HG03575 (cell line): ENCODE data around the gene GFPT2.

Source experiments
- ATAC-seq: cut with Tn5 transposase; IDR thresholded peaks from one replicate; pipeline ENCODE4 v1.9.1; 2021; ENCODE audit not compliant: unreplicated experiment, insufficient number of reproducible peaks, low FRiP score; ENCODE audit errors: extremely low read depth

The GFPT2 gene

DNA sequence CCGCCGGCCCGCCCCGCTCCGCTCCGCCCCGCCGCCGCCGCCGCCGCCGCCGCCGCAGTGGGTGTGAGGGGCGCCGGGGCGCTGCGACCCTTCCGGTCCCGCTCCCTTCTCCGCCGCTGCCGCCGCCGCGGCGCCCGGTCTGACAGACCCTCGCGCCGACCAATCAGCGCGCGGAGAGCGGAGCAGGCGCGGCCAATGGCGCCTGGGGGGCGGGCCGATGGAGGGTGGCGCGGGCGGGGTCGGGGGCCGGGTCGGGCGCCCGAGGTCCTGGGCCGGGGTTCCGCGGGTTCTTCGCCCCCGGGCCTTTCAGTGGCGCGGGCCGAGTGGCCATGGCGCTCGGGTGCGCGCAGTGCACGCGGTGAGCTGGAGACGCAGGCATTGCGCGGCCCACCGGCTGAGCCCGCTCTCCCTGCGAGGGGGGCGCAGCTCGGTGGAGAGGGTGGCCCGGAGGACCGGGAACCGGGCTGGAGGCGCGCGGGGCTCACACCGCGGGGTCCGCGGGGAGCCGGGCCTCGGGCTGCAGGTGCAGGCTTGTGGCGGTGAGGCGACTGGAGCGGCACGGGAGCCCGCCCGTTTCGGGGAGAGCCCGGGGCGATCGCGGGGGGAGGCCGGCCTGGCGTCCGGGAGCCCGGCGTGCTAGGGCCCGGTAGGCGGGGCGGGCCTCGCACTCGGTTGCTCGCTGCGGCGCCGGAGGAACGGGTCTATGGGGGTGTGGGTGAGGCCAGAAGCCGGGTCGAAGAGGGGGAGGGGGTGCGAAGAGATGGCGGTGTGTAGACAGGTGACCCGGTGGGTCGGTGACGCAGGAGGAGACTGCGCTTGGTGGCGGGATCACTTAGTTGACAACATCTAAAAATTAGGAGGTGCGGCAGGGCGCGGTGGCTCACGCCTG lies 60.9 kb downstream of the GFPT2 start, which contains the start of gene MAPK9:
TSS of gene MAPK9 (minus strand) at position 141 of the 889 bp plus-strand sequence. CDS start 11,522 bp downstream, outside the sequence.
- ATAC-seq: no peak

DNA sequence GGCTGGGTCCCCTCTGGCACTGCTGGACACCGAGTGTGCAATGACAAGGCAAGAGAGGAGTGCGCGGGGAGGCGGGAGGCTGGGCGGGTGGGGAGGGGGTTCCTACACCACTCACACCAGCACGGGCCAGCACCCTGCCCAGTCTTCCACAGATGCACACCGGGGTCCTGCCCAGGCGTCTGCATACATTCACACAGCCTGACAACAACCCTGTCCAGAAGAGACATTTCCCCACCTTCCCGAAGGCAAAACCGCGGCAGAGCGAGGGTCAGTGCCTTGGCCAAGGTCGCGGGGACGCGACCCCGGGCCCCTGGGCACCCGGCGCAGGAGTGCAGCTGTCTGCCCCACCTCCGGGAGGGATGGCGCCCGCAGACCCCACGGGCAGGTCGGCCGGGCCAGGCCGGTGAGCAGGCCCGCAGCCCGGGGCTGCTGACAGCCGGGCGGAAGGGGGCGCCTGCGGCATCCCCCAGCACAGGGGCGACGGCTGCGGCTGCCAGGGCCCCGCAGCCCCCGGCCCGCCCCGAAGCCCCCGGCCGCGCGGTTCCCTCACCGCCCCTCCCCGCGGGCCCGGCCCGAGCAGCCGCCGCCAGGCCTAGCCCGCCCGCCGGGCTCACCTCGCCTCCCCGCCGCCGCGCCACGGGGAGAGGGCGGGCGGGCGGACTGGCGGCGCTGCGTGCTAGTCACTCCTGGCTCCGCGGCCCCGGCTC lies 61.7 kb downstream of the GFPT2 start:
- no peak for ATAC-seq

DNA sequence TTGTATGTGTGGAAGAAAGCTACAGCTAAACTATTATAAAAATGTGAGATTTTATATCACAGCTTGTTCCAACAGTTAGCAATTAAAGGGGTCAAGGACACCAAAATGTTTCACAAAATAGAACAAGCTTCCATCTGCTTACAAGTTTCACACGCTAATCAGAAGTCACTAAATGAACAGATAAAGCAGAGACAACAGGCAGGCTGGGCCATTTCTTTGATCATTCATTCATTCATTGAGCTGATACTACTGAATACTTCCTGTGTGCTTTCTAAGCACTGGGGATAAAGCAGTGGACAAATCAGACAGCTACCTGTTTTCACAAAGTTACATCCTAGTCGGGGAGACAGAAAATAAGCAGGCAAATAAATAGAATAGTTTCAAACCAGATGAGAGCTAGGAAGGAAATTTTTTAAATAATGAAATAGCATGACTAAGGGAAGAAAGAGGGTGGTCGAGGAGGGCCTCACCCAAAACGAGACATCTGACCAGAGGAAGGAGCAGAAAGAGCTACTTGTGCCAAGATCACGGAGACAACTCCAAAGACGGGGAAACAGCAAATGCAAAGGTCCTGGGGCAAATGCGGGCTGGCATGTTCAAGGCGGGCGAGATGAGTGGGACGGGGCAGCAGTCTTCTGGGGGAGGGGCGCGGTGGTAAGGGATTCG lies 62.4 kb downstream of the GFPT2 start:
- ATAC-seq: no peak

DNA sequence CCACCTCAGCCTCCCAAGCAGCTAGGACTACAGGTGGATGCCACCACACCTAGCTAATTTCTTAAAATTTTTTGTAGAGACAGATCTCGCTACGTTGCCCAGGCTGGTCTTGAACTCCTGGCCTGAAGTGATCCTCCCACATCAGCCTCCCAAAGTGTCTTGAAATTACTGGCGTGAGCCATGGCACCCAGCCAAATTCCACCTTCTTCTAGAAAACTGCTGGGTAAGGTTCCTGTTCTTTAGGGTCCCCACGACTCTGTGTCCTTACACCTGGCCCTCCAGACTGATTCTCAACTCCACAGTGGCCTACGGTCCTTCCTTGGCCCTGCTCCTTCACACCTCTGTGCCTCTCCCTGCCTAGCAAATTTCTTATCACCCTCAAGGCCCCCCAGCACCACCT lies 63.2 kb downstream of the GFPT2 start:
- no peak for ATAC-seq

DNA sequence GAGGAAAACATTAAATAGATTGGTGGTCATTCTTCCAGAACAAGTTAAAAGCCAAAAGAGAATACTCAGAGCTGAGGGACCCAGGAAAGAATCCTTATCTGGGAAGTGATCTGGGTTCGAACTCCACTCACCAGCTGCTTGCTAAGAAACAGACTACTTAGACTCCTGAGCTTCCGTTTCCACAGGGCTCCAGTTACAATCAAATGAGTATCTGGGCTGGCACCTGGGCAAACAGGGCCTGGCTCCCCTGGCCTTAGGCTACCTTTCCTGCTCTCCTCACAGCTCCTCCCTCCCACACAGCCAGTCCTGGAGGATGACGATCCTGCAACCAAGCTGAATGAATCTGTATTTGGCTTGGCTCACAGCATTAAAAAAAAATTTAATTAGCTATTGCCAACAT lies 63.7 kb downstream of the GFPT2 start:
- no peak for ATAC-seq

DNA sequence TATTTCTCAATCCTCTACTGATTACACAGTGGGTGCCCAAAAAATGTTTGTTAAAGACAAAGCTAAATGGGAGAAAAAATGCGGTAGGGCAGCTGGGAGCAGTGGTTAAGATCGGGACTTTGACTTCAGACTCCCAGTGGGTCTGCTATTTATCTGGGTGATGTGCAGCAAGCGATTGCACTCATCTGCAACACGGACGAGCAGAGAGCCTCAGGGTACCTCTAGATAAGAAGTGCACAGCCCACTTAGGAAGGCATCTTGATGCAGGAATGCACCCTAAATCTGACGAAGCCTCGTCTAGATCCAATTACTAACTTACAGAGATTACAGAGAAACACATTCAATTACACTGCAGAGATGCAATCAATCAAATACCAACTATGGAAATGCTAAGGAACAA lies 65.3 kb downstream of the GFPT2 start:
- no peak for ATAC-seq

DNA sequence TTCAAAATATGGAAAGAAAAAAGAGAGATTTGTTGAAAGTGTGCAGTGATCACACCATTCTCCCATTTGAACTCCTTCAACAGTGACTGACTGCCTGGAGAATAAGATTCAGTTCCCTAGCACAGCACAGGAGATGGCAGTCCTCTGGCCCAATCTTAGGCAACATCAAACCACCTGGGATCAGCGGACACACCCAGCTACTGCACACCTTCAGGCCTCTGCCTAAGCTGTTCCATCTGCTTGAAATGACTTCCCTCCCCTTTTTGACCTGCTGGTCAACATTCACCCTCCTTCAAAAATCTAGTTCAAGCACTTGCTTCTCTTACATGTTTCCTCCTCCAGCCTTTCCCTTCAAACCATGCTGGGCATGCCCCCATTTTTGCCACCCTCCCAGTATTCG lies 65.7 kb downstream of the GFPT2 start:
- no peak for ATAC-seq

DNA sequence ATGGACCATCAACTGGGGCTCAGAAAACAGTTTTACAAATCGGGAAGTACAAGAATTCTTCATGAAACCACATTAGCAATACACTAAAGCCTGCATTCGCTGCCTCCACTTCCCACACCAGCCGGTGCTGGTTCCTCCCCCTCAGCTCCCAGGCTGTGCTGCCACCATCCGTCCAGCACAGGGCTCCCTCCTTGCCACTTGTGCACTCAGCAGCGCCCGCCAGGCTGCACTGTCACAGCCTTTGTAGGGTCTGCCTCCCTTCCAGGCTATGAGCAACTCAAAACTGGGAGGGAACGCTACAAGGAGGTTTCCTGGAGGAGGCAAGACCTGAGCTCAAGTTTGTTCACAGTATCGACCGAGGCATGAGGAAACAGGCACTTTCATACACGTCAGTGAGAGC lies 69.0 kb downstream of the GFPT2 start:
- ATAC-seq: no peak

DNA sequence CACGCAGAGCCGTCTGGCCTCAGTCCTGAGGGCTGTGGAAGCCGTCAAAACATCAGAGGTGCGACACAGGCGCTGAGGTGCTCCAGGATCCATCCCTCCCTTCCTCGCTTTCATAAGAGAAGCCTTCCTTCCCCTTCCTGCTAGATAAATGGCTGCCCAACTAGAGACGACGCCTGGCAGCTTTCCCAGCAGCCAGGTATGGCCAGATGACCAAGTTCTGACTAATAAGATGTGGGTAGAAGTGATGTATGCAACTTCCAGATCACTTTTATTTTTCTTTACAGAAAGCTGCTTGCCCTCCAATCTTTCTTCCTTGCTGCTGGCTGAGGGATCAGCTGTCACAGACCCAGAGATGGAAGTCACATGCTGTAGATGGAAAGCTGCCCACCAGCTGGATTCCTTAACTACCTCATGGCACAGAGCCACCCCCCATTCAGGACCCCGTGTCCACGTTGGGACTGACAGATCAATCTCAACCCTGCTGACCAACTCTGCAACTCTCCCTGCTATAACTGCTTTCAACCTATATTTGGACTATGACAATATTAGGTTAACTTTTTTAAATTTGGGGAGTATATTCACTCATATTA lies 70.0 kb downstream of the GFPT2 start:
- ATAC-seq: no peak

DNA sequence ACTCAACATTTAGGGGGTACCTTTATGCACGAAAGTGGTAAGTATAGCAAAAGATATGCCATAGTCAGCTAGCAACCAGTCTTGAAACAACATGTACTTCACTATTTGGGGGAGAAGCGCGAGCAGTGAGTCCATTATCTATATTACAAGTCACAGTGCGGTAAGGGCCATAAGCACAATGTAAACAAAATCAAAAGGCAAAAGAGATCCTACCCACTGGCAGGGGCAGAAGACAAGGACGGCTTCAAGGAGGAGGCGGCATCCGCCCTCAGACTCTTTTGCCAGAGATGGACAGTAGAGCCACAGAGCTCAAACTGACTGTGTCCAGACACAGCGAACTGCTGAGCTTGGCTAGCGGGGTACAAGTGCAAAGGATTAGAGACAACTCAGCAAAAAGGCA lies 70.9 kb downstream of the GFPT2 start:
- ATAC-seq: no peak

DNA sequence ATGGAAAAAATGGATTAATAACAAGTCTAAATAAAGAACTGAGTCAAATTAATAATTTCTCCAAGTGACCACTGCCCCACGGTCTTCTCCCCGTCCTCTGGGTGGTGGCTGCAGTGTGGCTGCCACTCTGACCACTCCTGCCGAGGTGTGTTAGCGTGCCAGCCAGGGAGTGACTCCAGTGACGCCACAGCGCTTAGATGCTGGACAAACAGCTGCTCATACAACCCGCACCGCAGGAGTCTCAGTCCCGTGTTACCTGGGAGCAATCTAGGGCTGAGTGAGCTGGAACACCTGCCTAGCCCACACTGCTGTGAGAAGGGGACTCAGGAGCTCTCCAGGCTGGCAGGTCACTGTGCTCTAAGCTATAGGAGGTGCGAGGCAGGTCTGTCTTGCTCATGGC lies 71.4 kb downstream of the GFPT2 start:
- no peak for ATAC-seq

DNA sequence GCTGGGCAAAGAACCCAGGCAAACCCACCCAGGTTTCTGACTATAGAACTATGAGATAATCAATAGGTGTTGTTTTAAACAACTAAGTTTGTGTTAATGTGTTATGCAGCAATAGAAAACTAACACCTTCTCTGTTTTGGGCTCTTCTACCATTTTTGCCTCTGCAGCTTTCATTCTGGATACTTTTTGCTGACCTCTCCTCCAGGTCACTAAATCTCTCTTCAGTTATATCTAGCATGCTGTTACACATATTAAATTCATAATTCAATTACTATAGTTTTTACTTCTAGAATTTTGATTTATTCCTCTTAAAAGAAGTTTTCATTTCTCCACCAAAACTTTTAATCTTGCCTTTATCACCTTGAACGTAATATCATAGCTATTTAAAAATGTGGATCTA lies 78.4 kb downstream of the GFPT2 start:
- no peak for ATAC-seq

DNA sequence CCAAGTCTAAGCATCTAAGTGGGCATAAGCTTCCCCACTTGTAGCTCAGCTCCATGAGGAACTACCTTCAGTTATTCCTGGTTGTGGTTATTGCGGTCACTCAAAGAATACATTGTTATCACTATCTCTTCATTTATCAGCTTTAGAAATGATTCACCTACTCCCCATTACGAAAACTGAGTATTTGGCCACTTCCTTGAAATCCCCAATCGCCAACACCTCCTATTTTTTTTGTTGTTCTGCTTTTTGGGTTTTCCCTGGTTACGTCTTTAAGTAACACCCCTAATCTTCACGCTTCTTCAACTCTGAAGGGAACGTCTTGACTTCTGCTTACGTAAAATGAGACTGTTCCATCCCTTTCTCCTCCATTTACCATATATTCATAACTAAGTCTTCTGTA lies 81.9 kb downstream of the GFPT2 start:
- ATAC-seq: no peak

DNA sequence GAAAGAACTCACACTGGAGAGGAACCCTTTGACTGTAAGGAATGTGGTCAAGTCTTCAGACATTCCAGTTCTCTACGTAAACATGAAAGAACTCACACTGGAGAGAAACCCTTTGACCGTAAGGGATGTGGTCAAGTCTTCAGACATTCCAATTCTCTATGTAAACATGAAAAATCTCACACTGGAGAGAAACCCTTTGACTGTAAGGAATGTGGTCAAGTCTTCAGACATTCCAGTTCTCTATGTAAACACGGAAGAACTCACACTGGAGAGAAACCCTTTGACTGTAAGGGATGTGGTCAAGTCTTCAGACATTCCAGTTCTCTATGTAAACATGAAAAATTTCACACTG lies 93.9 kb downstream of the GFPT2 start:
- ATAC-seq: no peak

DNA sequence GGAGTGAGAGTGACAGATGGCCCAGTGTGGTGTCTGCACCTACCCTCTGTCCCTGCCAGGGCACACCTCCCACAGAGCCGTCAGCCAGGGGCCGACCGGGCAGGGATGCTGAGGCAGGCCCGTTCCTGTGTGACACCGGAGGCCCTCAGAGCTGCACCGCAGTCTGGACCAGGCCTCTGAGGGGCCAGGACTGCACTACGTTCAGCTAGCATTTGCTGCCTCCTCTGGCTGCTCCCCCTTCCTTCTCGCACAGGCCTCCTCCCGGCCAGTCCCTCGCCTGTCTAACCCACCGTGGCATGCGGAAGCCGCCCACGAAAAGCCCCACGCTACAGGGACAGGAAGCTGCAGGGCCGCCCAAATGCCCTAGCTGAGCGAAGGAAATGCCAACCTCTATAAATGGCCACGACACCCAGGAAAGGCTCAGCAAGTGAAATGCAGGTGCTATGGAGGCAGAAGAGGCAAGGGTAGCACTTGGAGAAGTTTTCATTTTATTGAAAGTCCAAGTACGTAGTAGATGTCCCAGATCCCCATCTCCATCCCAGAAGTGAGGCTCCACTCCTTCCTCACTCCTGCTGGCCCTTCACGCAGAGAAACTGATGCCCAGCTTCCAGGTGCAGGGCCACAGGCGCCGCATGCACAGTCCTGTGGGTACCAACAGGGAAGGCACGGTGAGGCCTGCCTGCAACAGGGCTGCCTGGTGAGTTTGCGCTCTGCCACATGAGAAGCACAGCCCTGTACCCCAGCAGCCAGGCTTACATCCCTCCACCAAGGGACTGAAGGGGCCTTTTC lies 99.9 kb downstream of the GFPT2 start:
- ATAC-seq: no peak

DNA sequence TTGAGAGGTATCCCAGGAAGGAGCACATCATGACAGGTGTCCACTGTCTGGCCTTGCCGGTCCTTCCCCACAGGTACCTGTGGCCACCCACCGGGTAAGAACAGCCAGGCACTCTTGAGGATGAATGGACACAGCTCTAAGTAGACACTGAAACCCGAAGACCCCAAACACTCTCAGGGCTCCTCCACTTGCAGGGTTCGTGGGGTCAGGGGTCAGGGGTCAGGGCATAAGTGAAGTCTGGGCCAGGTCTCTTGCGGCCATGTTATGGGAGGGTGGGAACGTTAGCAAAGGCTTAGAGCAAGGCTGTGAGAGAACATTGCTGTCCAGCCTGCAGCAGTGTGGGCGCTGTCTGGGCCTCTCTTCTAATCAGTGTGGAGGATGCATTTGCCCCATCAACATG lies 101.2 kb downstream of the GFPT2 start:
- ATAC-seq: no peak

DNA sequence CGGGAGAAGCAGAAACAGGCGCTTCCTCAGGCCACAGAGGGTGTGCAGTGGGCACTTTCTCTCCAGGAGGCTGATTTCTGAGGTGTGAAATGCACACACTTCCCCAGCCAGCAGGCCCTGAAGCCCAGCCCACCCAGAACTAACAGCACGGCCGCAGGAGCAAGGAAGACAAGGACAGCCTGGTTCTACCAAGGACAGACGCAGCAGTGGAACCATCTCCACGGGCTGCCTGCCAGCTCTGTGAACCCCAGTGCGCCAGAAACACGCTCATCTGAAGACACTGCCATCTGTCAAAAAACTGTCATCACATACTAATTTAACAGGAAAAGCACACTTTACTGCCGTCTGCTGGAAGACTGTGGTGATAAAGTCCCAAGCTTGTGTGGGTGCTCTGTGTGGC lies 102.0 kb downstream of the GFPT2 start:
- no peak for ATAC-seq
